A673 (cell line): ENCODE measurements around the gene GRK6. TPM values are rescaled to one million over a fixed set of nuclear protein-coding genes. Genes with fewer than 3 reads are reported as not detected.

Experiments
- BruUV-seq: library from RNA; stranded (reverse); fragments of 400-500 nt; replicated peaks from 2 replicates; lab custom pipeline; 2021; lab: Mats Ljungman, UMichigan
- CTCF ChIA-PET: fragments of 300-600 bp; sonication (Branson Sonifier 250); formaldehyde crosslinking; loops from one replicate; lab custom pipeline; 2022; ENCODE audit warnings: antibody characterized with exemption; lab: Charles Lee
- POLR2A ChIA-PET: fragments of 300-600 bp; sonication (Branson Sonifier 250); formaldehyde crosslinking; loops from one replicate; lab custom pipeline; 2022; ENCODE audit warnings: antibody characterized with exemption; ENCODE audit not compliant: low non-redundant PET; lab: Charles Lee
- DNase-seq: peaks from one replicate; pipeline ENCODE4 v3.0.0-alpha.2; 2015; ENCODE audit warnings: low spot score
- H3K27ac ChIP-seq: fragments of 200-600 bp; sonication (generic); 2 replicates; pipeline ENCODE4 v1.5.1; 2016; ENCODE audit warnings: mixed run types, low read depth, mild to moderate bottlenecking, mixed read lengths, antibody characterized with exemption, low read length; ENCODE audit not compliant: poor library complexity, severe bottlenecking
- H3K27me3 ChIP-seq: fragments of 200-600 bp; sonication (generic); replicated peaks from 2 replicates; pipeline ENCODE4 v1.6.1; 2017; ENCODE audit warnings: mixed run types, low read depth, mild to moderate bottlenecking, mixed read lengths, antibody characterized with exemption, low read length; ENCODE audit not compliant: insufficient read depth, poor library complexity
- H3K36me3 ChIP-seq: fragments of 200-600 bp; sonication (generic); 2 replicates; pipeline ENCODE4 v1.6.1; 2016; ENCODE audit warnings: mixed run types, mild to moderate bottlenecking, mixed read lengths, antibody characterized with exemption, low read length; ENCODE audit not compliant: insufficient read depth, poor library complexity, severe bottlenecking
- H3K4me1 ChIP-seq: fragments of 200-600 bp; sonication (generic); 2 replicates; pipeline ENCODE4 v1.6.1; 2017; ENCODE audit warnings: mixed run types, mild to moderate bottlenecking, mixed read lengths, antibody characterized with exemption, low read length; ENCODE audit not compliant: insufficient read depth, poor library complexity, severe bottlenecking
- H3K4me3 ChIP-seq: fragments of 200-600 bp; sonication (generic); 2 replicates; pipeline ENCODE4 v1.5.1; 2016; ENCODE audit warnings: low read depth, mixed run types, mild to moderate bottlenecking, mixed read lengths, low read length; ENCODE audit not compliant: poor library complexity, severe bottlenecking
- H3K9me3 ChIP-seq: fragments of 200-600 bp; sonication (generic); 2 replicates; pipeline ENCODE4 v1.6.1; 2016; ENCODE audit warnings: mixed run types, low read depth, mild to moderate bottlenecking, mixed read lengths, antibody characterized with exemption, low read length; ENCODE audit not compliant: poor library complexity, severe bottlenecking
- EZH2 ChIP-seq: fragments of 200-600 bp; sonication (generic); IDR thresholded peaks from 2 replicates; pipeline ENCODE4 v1.6.1; 2017; ENCODE audit warnings: borderline replicate concordance, low read depth, mild to moderate bottlenecking, mixed read lengths, antibody characterized with exemption, low read length; ENCODE audit not compliant: poor library complexity, severe bottlenecking
- intact Hi-C: fragments of 100-400 bp; cut with micrococcal nuclease; formaldehyde crosslinking; loops from one replicate; pipeline ENCODE4 v1.10.0; 2022; ENCODE audit not compliant: unreplicated experiment
- total RNA-seq: library from RNA; stranded (reverse); gene quantifications from 2 replicates; pipeline ENCODE4 v1.2.3, GENCODE V29; 2021
- TF ChIP-seq, protein P1 (sequence below): fragments of 300-800, 200-600 bp; sonication (generic); conservative IDR thresholded peaks from 2 replicates; pipeline ENCODE4 v1.5.1; 2017; ENCODE audit warnings: low read depth, mild to moderate bottlenecking, antibody characterized with exemption, low read length, moderate library complexity, mixed read lengths

GRK6 gene
- total RNA-seq, 1 experiment from 2014 or later = 32.1 TPM

GRCh38 chr5:177434942-177435738 lies 8.7 kb downstream of the GRK6 start:
- POLR2A ChIA-PET = no interaction called here
- no peaks in the 10 kb centered on the region for H3K9me3 ChIP-seq
- no peaks in the 10 kb centered on the region for H3K27me3 ChIP-seq
- BruUV-seq = no TSS peak
- H3K4me3 ChIP-seq = no peak overlapping the region
- CTCF ChIA-PET = no interaction called here
- intact Hi-C loops = no loop called here
- H3K27ac ChIP-seq = no peak overlapping the region
- H3K4me1 ChIP-seq = no peaks in the 10 kb centered on the region
- no peak for DNase-seq
- TF ChIP-seq EZH2 = no peak
- TF ChIP-seq, protein P1, sequence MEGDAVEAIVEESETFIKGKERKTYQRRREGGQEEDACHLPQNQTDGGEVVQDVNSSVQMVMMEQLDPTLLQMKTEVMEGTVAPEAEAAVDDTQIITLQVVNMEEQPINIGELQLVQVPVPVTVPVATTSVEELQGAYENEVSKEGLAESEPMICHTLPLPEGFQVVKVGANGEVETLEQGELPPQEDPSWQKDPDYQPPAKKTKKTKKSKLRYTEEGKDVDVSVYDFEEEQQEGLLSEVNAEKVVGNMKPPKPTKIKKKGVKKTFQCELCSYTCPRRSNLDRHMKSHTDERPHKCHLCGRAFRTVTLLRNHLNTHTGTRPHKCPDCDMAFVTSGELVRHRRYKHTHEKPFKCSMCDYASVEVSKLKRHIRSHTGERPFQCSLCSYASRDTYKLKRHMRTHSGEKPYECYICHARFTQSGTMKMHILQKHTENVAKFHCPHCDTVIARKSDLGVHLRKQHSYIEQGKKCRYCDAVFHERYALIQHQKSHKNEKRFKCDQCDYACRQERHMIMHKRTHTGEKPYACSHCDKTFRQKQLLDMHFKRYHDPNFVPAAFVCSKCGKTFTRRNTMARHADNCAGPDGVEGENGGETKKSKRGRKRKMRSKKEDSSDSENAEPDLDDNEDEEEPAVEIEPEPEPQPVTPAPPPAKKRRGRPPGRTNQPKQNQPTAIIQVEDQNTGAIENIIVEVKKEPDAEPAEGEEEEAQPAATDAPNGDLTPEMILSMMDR = no peak
- peaks cover 26% of the 10 kb centered on the region for H3K36me3 ChIP-seq

GRCh38 chr5:177435847-177436536 lies 9.5 kb downstream of the GRK6 start:
- BruUV-seq = no TSS peak
- Histone ChIP-seq H3K27me3 (no peaks in the 10 kb centered on the region), H3K36me3 (peaks cover 26% of the 10 kb centered on the region), H3K9me3 (no peaks in the 10 kb centered on the region), H3K4me3 (no peak overlapping the region), H3K27ac (no peak overlapping the region), H3K4me1 (no peaks in the 10 kb centered on the region)
- POLR2A ChIA-PET = no interaction called here
- intact Hi-C loops = no loop called here
- TF ChIP-seq EZH2 = no peak
- TF ChIP-seq, protein P1 = no peak
- no peak for DNase-seq
- CTCF ChIA-PET = no interaction called here

DNA sequence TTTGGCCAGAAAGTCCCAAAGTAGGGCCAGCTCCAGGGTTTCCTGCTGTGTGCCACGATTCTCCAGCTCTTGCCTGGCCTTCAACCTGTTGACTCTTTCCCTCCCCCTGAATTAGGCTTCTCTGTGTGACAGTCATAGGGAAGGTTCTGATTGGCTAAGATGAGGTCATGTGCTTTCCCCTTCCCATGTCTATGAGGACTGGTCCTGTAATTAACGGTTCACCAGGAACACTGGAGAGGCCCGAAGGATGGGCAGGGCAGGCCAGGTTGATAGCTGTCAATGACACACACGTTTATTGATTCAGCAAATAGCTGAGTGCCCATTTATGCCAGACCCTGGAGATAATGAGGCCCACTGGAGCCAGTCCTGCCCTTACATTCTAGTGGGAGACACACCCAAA lies 11.1 kb downstream of the GRK6 start:
- Histone ChIP-seq H3K4me1 (no peaks in the 10 kb centered on the region), H3K27me3 (no peaks in the 10 kb centered on the region), H3K4me3 (no peak overlapping the region), H3K36me3 (peaks cover 19% of the 10 kb centered on the region), H3K27ac (no peak overlapping the region), H3K9me3 (no peaks in the 10 kb centered on the region)
- intact Hi-C loops = no loop called here
- TF ChIP-seq, protein P1 = no peak
- TF ChIP-seq EZH2 = no peak
- ChIA-PET POLR2A (no interaction called here), CTCF (no interaction called here)
- no peak for DNase-seq
- BruUV-seq = no TSS peak
